ENCODE data around the gene TMEM184A.

The TMEM184A gene

GRCh38 chr7:1555813-1556543, at the start of gene TMEM184A:
Gene TMEM184A (minus strand): TSS chr7:1556205. CDS start chr7:1555484, 721 bp downstream.
- Histone ChIP-seq H3K27ac (ENCODE audit: low read length) (no peak within 1 kb of the TSS), H3K4me3 (ENCODE audit: low read length) (no peak within 1 kb of the TSS), H3K27me3 (ENCODE audit: control insufficient read depth, insufficient read depth, low read length) (no peaks in the 10 kb centered on the region)

DNA sequence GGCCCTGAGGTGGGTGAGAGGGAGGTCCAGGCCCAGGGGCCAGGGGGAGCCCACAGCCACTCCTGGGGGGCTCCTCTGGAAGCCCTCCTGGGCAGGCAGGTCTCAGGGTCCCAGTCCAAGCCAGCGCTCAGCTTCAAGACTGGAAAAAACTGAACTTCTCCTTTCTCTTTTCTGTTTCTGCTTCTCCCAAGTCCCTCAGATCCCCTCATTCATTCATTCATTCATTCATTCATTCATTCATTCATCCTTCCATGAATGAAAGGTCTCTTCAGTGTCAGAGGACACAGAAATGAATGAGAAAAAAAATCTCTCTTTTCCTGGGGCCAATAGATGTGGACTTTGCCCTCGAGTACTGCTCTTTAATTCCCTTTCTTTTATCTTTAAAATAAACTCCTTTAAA, 48.4 kb upstream of the TMEM184A start:
- Histone ChIP-seq H3K4me3 (ENCODE audit: low read length) (no peak overlapping the region), H3K9me3 (ENCODE audit: control insufficient read depth, low read depth, low read length) (no peaks in the 10 kb centered on the region), H3K27ac (ENCODE audit: low read length) (no peak overlapping the region), H3K36me3 (ENCODE audit: control insufficient read depth, low read depth, low read length) (no peaks in the 10 kb centered on the region), H3K4me1 (ENCODE audit: control insufficient read depth, low read depth, low read length) (peaks cover 6% of the 10 kb centered on the region), H3K9ac (ENCODE audit: low read length) (no peak overlapping the region), H3K27me3 (ENCODE audit: control insufficient read depth, insufficient read depth, low read length) (no peaks in the 10 kb centered on the region)

More at GRCh38 chr7:1555813-1556543, at the start of gene TMEM184A:
- Histone ChIP-seq H3K4me1 (ENCODE audit: control insufficient read depth, low read depth, low read length) (peaks cover 8% of the 10 kb centered on the region), H3K9me3 (ENCODE audit: control insufficient read depth, low read depth, low read length) (no peaks in the 10 kb centered on the region), H3K36me3 (ENCODE audit: control insufficient read depth, low read depth, low read length) (no peaks in the 10 kb centered on the region), H3K9ac (ENCODE audit: low read length) (no peak within 1 kb of the TSS)

DNA sequence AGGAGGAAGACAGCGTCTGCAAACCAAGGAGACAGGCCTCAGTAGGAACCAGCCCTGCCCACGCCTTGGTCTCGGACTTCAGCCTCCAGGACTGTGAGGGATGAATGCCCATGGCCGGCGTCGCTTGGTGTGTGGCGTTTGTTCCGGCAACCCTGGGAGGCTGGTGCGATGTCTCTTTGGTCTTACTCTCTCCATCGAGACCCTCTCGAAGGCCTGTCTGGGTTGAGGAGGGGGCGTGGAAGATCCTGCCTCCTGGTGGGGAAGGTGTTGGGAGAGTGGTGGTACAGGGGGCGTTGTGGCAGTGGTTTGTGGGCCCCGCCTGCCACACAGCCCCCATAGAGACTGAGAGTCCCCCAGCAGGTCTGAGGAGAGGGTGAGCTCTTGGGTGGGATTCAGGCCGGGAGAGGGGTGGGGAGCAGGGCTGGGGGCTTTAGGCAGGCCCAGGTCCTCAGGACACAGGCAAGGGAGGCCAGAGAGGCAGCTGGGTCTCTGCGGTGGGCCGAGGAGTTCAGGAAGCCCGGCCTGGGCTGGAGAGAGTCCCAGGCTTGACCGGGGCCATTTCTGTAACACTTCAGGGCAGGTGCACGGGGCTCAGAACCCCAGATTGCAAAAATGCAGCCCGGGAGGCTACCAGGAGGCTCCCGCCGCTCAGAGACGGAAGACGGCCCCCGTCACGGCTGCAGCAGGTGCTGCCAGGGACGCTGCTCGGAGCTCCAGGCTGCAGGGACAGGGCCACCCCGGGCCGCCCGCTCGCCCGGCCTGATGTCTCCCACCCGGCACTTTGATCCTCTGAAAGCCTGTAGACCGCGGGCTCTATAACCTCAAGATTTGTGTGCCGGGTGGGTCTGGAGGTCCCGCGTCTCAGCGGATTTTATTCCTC, 47.6 kb upstream of the TMEM184A start:
- Histone ChIP-seq H3K9ac (ENCODE audit: low read length) (no peak overlapping the region), H3K9me3 (ENCODE audit: control insufficient read depth, low read depth, low read length) (no peaks in the 10 kb centered on the region), H3K4me1 (ENCODE audit: control insufficient read depth, low read depth, low read length) (peaks cover 6% of the 10 kb centered on the region), H3K36me3 (ENCODE audit: control insufficient read depth, low read depth, low read length) (no peaks in the 10 kb centered on the region), H3K27me3 (ENCODE audit: control insufficient read depth, insufficient read depth, low read length) (no peaks in the 10 kb centered on the region), H3K4me3 (ENCODE audit: low read length) (no peak overlapping the region), H3K27ac (ENCODE audit: low read length) (no peak overlapping the region)

DNA sequence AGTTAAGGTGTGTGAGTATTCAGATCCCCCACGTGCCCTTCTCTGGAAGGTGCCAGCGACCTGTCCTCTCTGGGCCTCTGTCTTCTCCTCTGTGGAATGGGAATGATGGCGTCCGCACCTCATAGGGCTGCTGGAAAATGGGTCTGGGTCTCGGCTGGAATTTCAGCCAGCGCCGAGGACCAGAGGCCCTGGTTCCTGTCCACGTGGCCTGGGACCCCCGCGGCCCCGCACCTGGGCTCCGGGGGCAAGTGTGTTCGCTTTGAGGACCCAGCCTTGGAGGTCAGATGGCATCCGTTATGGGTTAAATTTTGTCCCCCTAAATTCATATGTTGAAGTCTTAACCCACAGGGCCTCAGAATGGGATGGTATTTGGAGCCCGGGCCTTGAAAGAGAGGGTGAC, 46.4 kb upstream of the TMEM184A start:
- Histone ChIP-seq H3K36me3 (ENCODE audit: control insufficient read depth, low read depth, low read length) (no peaks in the 10 kb centered on the region), H3K27ac (ENCODE audit: low read length) (no peak overlapping the region), H3K9ac (ENCODE audit: low read length) (no peak overlapping the region), H3K9me3 (ENCODE audit: control insufficient read depth, low read depth, low read length) (no peaks in the 10 kb centered on the region), H3K4me1 (ENCODE audit: control insufficient read depth, low read depth, low read length) (peaks cover 4% of the 10 kb centered on the region), H3K4me3 (ENCODE audit: low read length) (no peak overlapping the region), H3K27me3 (ENCODE audit: control insufficient read depth, insufficient read depth, low read length) (no peaks in the 10 kb centered on the region)

DNA sequence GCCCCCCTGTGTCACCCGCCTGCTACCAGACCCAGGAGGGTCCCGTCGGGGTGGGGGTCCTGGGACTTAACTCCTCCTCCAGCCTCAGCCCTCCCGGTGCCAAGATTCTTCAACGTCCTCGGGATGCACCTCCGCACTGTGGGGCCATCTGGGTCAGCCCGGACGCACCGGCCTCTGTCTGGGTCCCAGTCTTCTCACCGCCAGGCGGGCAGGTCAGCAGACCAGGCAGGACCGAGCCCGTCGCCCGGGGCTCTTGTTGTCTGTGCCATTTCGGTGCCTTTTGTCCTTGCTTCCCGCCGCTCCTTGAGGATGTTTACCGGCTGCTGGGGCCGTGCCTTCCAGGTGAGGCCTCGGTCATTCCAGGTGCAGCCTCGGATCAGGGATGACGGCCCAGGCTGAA, 46.0 kb upstream of the TMEM184A start:
- no peaks in the 10 kb centered on the region for H3K9me3 ChIP-seq (ENCODE audit: control insufficient read depth, low read depth, low read length)
- no peaks in the 10 kb centered on the region for H3K36me3 ChIP-seq (ENCODE audit: control insufficient read depth, low read depth, low read length)
- no peak overlapping the region for H3K9ac ChIP-seq (ENCODE audit: low read length)
- no peak overlapping the region for H3K4me3 ChIP-seq (ENCODE audit: low read length)
- H3K27ac ChIP-seq (ENCODE audit: low read length): no peak overlapping the region
- H3K27me3 ChIP-seq (ENCODE audit: control insufficient read depth, insufficient read depth, low read length): no peaks in the 10 kb centered on the region
- no peaks in the 10 kb centered on the region for H3K4me1 ChIP-seq (ENCODE audit: control insufficient read depth, low read depth, low read length)

- no peaks in the 10 kb centered on the region for H3K4me1 ChIP-seq (ENCODE audit: control insufficient read depth, low read depth, low read length)
- H3K9ac ChIP-seq (ENCODE audit: low read length): no peak overlapping the region
- no peaks in the 10 kb centered on the region for H3K9me3 ChIP-seq (ENCODE audit: control insufficient read depth, low read depth, low read length)
- no peaks in the 10 kb centered on the region for H3K36me3 ChIP-seq (ENCODE audit: control insufficient read depth, low read depth, low read length)
- H3K27me3 ChIP-seq (ENCODE audit: control insufficient read depth, insufficient read depth, low read length): no peaks in the 10 kb centered on the region
- H3K27ac ChIP-seq (ENCODE audit: low read length): no peak overlapping the region
- H3K4me3 ChIP-seq (ENCODE audit: low read length): no peak overlapping the region
Measured at GRCh38 chr7:1599640-1600395, 43.8 kb upstream of the TMEM184A start.

DNA sequence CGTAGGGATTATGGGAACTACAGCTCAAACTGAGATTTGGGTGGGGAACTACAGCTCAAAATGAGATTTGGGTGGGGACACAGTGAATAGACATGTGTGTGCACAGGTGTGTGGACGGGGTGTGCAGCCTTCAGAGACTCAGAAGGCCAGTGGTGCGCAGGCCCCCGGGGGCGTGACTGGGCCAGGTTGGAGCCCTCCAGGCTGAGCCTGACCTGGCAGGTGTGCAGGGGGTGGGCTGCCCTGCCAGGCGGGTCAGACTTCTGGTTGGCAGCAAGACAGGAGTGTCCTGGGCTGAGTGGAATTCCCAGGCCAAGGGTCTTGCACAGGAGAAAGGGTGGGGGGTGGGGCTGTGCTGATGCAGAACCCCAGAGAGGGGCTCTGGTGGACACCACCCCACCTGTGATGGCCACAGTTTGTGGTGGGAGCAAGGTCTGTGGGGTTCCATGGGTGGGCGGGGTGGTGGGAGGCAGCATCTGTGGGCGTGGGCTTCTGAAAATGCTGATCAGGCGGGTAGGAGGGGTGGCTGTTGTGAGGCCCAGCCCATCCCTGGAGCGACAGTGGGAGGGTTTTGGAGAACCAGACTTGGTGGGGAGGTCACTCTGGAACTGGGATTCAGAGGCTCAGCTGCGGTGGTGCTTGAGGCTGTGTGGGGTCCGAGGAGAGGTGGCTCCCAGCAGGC, 43.1 kb upstream of the TMEM184A start:
- Histone ChIP-seq H3K9ac (ENCODE audit: low read length) (no peak overlapping the region), H3K27me3 (ENCODE audit: control insufficient read depth, insufficient read depth, low read length) (no peaks in the 10 kb centered on the region), H3K4me1 (ENCODE audit: control insufficient read depth, low read depth, low read length) (no peaks in the 10 kb centered on the region), H3K4me3 (ENCODE audit: low read length) (no peak overlapping the region), H3K27ac (ENCODE audit: low read length) (no peak overlapping the region), H3K9me3 (ENCODE audit: control insufficient read depth, low read depth, low read length) (no peaks in the 10 kb centered on the region), H3K36me3 (ENCODE audit: control insufficient read depth, low read depth, low read length) (no peaks in the 10 kb centered on the region)

GRCh38 chr7:1598286-1598685, 42.3 kb upstream of the TMEM184A start:
- no peaks in the 10 kb centered on the region for H3K4me1 ChIP-seq (ENCODE audit: control insufficient read depth, low read depth, low read length)
- no peaks in the 10 kb centered on the region for H3K36me3 ChIP-seq (ENCODE audit: control insufficient read depth, low read depth, low read length)
- H3K4me3 ChIP-seq (ENCODE audit: low read length): no peak overlapping the region
- H3K27ac ChIP-seq (ENCODE audit: low read length): no peak overlapping the region
- H3K9ac ChIP-seq (ENCODE audit: low read length): no peak overlapping the region
- no peaks in the 10 kb centered on the region for H3K9me3 ChIP-seq (ENCODE audit: control insufficient read depth, low read depth, low read length)
- no peaks in the 10 kb centered on the region for H3K27me3 ChIP-seq (ENCODE audit: control insufficient read depth, insufficient read depth, low read length)

GRCh38 chr7:1597791-1598190, 41.8 kb upstream of the TMEM184A start:
- Histone ChIP-seq H3K9me3 (ENCODE audit: control insufficient read depth, low read depth, low read length) (no peaks in the 10 kb centered on the region), H3K4me3 (ENCODE audit: low read length) (no peak overlapping the region), H3K27ac (ENCODE audit: low read length) (no peak overlapping the region), H3K9ac (ENCODE audit: low read length) (no peak overlapping the region), H3K36me3 (ENCODE audit: control insufficient read depth, low read depth, low read length) (no peaks in the 10 kb centered on the region), H3K27me3 (ENCODE audit: control insufficient read depth, insufficient read depth, low read length) (no peaks in the 10 kb centered on the region), H3K4me1 (ENCODE audit: control insufficient read depth, low read depth, low read length) (no peaks in the 10 kb centered on the region)

DNA sequence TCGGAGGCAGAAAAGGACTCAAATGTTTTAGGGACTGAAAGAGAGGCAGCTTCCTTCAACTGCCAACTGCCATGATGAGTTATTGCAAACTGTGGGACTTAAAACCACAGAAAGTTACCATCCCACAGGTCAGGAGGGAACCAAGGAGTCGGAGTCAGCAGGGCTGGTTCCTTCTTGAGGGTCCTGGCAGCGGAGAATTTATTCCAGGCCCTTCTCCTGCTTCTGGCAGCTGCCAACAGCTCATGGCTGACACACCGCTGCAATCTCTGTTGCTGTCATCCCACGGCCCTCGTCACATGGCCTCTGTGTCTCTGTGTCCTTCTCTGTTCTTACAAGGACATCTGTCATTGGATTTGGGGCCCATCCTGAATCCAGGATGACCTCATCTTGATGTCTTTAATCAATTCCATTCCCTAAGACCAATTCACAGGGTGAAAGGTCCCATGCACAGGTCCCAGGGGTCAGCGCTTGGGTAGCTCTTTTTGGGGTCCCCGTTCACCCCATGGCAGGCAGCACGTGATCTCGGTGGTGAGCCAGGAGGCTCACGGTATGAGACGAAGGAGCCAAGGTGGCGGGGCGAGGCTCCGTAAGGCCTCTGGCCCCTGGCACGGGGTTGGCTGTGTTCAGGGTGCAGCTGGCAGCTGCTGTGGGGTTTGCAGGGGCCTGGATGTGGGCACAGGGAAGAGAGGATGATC, 41.2 kb upstream of the TMEM184A start:
- Histone ChIP-seq H3K27ac (ENCODE audit: low read length) (no peak overlapping the region), H3K36me3 (ENCODE audit: control insufficient read depth, low read depth, low read length) (no peaks in the 10 kb centered on the region), H3K27me3 (ENCODE audit: control insufficient read depth, insufficient read depth, low read length) (no peaks in the 10 kb centered on the region), H3K4me3 (ENCODE audit: low read length) (no peak overlapping the region), H3K4me1 (ENCODE audit: control insufficient read depth, low read depth, low read length) (no peaks in the 10 kb centered on the region), H3K9me3 (ENCODE audit: control insufficient read depth, low read depth, low read length) (no peaks in the 10 kb centered on the region), H3K9ac (ENCODE audit: low read length) (no peak overlapping the region)
